Calu3 (cell line): ENCODE results near the gene ROCK2. TPM values are rescaled to one million over a fixed set of nuclear protein-coding genes. Genes with fewer than 3 reads are reported as not detected.
"Not testable (repeated sequence)": the region's sequence is repeated elsewhere in the genome, so short reads cannot be mapped to it uniquely, and the experiment has no call there.

Experiments
- BruUV-seq: library from RNA; stranded (reverse); fragments of 400-500 nt; replicated peaks from 2 replicates; lab custom pipeline; 2021; lab: Mats Ljungman, UMichigan
- CTCF ChIA-PET: fragments of 300-600 bp; sonication (Branson Sonifier 250); formaldehyde crosslinking; loops from one replicate; lab custom pipeline; 2022; ENCODE audit warnings: antibody characterized with exemption; lab: Charles Lee
- DNase-seq: peaks from one replicate; pipeline ENCODE4 v3.0.0; 2022
- H3K27ac Mint-ChIP-seq: one replicate; pipeline ENCODE4 v1.8.0; 2022; ENCODE audit warnings: mixed read lengths; ENCODE audit not compliant: unreplicated experiment
- H3K27me3 Mint-ChIP-seq: one replicate; pipeline ENCODE4 v1.8.0; 2022; ENCODE audit warnings: mixed read lengths; ENCODE audit not compliant: unreplicated experiment
- H3K36me3 Mint-ChIP-seq: one replicate; pipeline ENCODE4 v1.8.0; 2022; ENCODE audit warnings: mild to moderate bottlenecking, moderate library complexity, mixed read lengths; ENCODE audit not compliant: insufficient read depth, unreplicated experiment
- H3K4me1 Mint-ChIP-seq: one replicate; pipeline ENCODE4 v1.8.0; 2022; ENCODE audit warnings: mild to moderate bottlenecking, low read depth, mixed read lengths; ENCODE audit not compliant: unreplicated experiment
- H3K4me3 Mint-ChIP-seq: one replicate; pipeline ENCODE4 v1.8.0; 2022; ENCODE audit warnings: mild to moderate bottlenecking, low read depth, moderate library complexity, mixed read lengths; ENCODE audit not compliant: unreplicated experiment
- H3K9me3 Mint-ChIP-seq: one replicate; pipeline ENCODE4 v1.8.0; 2022; ENCODE audit warnings: low read depth, mixed read lengths; ENCODE audit not compliant: unreplicated experiment
- intact Hi-C: fragments of 100-400 bp; cut with micrococcal nuclease; formaldehyde crosslinking; loops from one replicate; pipeline ENCODE4 v1.10.0; 2022; ENCODE audit not compliant: unreplicated experiment
- total RNA-seq: library from RNA; stranded (reverse); gene quantifications from 2 replicates; pipeline ENCODE4 v1.2.3, GENCODE V29; 2022
- TF ChIP-seq, protein P1 (sequence below): fragments of 200-600 bp; IDR thresholded peaks from one replicate; pipeline ENCODE4 v1.8.0; 2022; ENCODE audit warnings: antibody characterized with exemption; ENCODE audit not compliant: unreplicated experiment

Gene ROCK2
- total RNA-seq, 1 experiment from 2014 or later = 35.3 TPM

DNA sequence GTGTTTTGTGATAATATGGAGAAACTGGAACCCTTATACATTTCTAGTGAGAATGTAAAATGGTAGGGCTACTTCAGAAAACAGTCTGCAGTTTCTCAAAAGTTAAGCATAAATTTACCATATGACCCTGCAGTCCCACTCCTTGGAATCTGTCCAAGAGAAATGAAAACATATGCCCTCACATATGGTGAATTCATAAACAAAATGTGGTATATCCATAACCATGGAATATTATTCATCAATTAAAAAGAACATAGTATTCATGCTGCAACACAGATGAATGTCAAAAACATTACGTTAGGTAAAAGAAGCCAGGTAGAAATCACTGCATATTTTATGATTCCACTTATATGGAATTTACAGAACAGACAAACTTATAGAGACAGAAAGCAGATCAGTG lies 11.8 kb downstream of the ROCK2 start:
- H3K4me1 Mint-ChIP-seq = no peaks in the 10 kb centered on the region

DNA sequence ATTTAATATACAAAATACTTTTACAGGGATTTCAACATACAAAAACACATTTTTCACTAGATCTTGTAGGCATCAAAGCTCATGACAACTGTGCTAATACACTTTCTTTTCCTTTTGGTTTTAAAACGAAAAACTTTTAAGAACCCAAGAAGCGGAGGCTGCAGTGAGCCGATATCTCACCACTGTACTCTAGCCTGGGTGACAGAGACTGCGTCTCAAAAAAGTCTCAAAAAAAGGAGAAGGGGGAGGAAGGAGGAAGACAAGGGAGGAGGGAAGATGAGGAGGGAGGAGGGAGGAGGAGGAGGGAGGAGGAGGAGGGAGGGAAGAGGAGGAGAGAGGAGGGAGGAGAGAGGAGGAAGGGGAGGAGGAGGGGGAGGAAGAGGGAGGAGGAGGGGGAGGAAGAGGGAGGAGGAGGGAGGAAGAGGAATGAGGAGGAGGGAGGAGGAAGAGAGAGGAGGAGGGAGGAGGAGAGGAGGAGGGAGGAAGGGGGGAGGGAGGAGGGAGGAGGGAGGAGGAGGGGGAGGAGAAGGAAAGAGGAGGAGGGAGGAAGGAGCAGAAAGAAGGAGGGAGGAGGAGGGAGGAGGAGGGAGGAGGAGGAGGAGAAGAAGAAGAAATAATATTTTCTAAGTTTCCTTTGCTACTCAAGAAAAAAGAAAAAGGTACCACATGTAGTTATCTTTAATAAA lies 13.8 kb downstream of the ROCK2 start:
- TF ChIP-seq, protein P1, sequence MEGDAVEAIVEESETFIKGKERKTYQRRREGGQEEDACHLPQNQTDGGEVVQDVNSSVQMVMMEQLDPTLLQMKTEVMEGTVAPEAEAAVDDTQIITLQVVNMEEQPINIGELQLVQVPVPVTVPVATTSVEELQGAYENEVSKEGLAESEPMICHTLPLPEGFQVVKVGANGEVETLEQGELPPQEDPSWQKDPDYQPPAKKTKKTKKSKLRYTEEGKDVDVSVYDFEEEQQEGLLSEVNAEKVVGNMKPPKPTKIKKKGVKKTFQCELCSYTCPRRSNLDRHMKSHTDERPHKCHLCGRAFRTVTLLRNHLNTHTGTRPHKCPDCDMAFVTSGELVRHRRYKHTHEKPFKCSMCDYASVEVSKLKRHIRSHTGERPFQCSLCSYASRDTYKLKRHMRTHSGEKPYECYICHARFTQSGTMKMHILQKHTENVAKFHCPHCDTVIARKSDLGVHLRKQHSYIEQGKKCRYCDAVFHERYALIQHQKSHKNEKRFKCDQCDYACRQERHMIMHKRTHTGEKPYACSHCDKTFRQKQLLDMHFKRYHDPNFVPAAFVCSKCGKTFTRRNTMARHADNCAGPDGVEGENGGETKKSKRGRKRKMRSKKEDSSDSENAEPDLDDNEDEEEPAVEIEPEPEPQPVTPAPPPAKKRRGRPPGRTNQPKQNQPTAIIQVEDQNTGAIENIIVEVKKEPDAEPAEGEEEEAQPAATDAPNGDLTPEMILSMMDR = no peak
- Mint-ChIP-seq H3K36me3 (no peaks in the 10 kb centered on the region), H3K27ac (no peak overlapping the region), H3K27me3 (no peaks in the 10 kb centered on the region), H3K9me3 (no peaks in the 10 kb centered on the region), H3K4me3 (no peak overlapping the region), H3K4me1 (no peaks in the 10 kb centered on the region)
- BruUV-seq = no TSS peak
- no peak for DNase-seq
- intact Hi-C loops = no loop called here
- CTCF ChIA-PET = no interaction called here

More for the DNA sequence above, 11.8 kb downstream of the ROCK2 start:
- no peaks in the 10 kb centered on the region for H3K27me3 Mint-ChIP-seq
- TF ChIP-seq, protein P1 = no peak
- H3K9me3 Mint-ChIP-seq = no peaks in the 10 kb centered on the region
- intact Hi-C loops = no loop called here
- CTCF ChIA-PET = no interaction called here
- BruUV-seq = no TSS peak
- H3K36me3 Mint-ChIP-seq = no peaks in the 10 kb centered on the region
- DNase-seq = no peak
- no peak overlapping the region for H3K4me3 Mint-ChIP-seq
- no peak overlapping the region for H3K27ac Mint-ChIP-seq

DNA sequence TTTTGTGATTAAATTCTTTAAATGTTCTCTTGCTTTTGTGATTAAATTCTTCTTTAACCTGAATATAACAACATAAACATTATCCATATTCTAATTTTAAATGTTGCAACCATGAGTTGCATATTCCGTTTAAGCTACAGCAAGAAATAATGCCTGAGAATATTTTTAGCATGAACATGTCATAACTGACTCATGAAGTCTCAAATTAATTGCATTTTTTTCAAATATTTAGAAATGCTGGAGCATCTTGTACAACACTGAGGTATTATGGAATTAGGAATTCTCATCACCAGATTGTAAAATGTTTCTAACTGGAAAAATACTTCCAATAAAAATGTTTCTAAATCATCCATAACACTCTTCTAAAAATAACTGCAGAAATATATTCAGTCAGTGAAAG lies 14.7 kb downstream of the ROCK2 start:
- Mint-ChIP-seq H3K9me3 (no peaks in the 10 kb centered on the region), H3K36me3 (no peaks in the 10 kb centered on the region), H3K4me1 (no peaks in the 10 kb centered on the region), H3K27me3 (no peaks in the 10 kb centered on the region), H3K4me3 (no peak overlapping the region), H3K27ac (no peak overlapping the region)
- no peak for DNase-seq
- TF ChIP-seq, protein P1 = no peak
- CTCF ChIA-PET = no interaction called here
- BruUV-seq = no TSS peak
- intact Hi-C loops = no loop called here

DNA sequence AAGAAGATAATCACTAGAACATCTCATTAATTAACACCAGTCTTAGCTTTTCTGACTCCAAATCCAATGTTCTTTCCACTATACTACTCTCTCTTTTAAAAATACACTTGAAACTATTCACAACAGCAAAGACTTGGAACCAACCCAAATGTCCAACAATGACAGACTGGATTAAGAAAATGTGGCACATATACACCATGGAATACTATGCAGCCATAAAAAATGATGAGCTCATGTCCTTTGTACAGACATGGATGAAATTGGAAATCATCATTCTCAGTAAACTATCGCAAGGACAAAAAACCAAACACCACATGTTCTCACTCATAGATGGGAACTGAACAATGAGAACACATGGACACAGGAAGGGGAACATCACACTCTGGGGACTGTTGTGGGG lies 15.9 kb downstream of the ROCK2 start:
- H3K27me3 Mint-ChIP-seq, H3K9me3 Mint-ChIP-seq, BruUV-seq, H3K27ac Mint-ChIP-seq, H3K4me3 Mint-ChIP-seq, intact Hi-C loops, CTCF ChIA-PET, H3K4me1 Mint-ChIP-seq, DNase-seq, H3K36me3 Mint-ChIP-seq: not testable (repeated sequence)

DNA sequence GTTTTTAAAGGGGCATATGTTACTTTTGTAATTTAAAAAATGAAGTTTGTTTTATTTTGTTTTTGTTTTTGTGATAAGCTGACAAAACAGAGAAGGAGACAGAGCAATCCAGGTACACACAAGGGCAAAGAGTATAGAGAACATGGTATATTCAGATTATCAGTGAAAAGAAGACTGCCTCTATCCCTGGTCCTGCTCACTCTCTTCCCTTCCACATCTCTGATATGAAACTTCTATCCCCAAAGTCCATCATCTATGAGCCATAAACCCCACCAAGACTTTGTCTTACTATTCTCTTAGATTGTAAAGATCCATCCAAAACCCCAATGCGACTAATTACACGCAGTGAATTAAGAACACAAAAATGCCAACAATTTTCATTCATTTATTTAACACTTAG lies 16.6 kb downstream of the ROCK2 start:
- CTCF ChIA-PET = no interaction called here
- Mint-ChIP-seq H3K4me3 (no peak overlapping the region), H3K9me3 (no peaks in the 10 kb centered on the region), H3K36me3 (no peaks in the 10 kb centered on the region), H3K4me1 (no peaks in the 10 kb centered on the region), H3K27me3 (no peaks in the 10 kb centered on the region), H3K27ac (no peak overlapping the region)
- BruUV-seq = no TSS peak
- TF ChIP-seq, protein P1 = no peak
- no peak for DNase-seq
- intact Hi-C loops = no loop called here
